ENCODE results near the gene DNAJC12.
"Not testable (repeated sequence)": the region's sequence is repeated elsewhere in the genome, so short reads cannot be mapped to it uniquely, and the experiment has no call there.

GRCh38 chr10:67877421-67877820 is 39.4 kb upstream of the DNAJC12 start:
- not testable (repeated sequence) for TF ChIP-seq SP1 (IDR thresholded peaks at IDR 0.05); TARDBP (IDR thresholded peaks at IDR 0.05); FOXM1 (IDR thresholded peaks at IDR 0.05; ENCODE audit: borderline replicate concordance); PKNOX1 (IDR thresholded peaks at IDR 0.05); SUZ12 (IDR thresholded peaks at IDR 0.05); ARNT (IDR thresholded peaks at IDR 0.05); CTBP1 (IDR thresholded peaks at IDR 0.05; ENCODE audit: borderline replicate concordance); HDGF (IDR thresholded peaks at IDR 0.05; ENCODE audit: borderline replicate concordance); L3MBTL2 (conservative IDR thresholded peaks at IDR 0.05); NFRKB (IDR thresholded peaks at IDR 0.05); BHLHE40 (IDR thresholded peaks at IDR 0.05; ENCODE audit: borderline replicate concordance); FOXK2 (IDR thresholded peaks at IDR 0.05); FOXA1 (IDR thresholded peaks at IDR 0.05)

Data from HEK293T (cell line).